Stimulated activated CD8-positive, alpha-beta memory T cell treated with anti-CD3 and anti-CD28 coated beads, Interleukin-4, amount 100 ng/mL, for 1 hour (primary cell): ENCODE measurements around the gene TP53AIP1.
"Not testable (repeated sequence)": the region's sequence is repeated elsewhere in the genome, so short reads cannot be mapped to it uniquely, and the experiment has no call there.

ENCODE experiments used
- DNase-seq, 2 donors: peaks; one replicate each; pipeline ENCODE4 v3.0.0-alpha.2; 2020; ENCODE audit warnings: low read depth in 2 of 2, low spot score in 1 of 2

Gene TP53AIP1

GRCh38 chr11:128926437-128927107 is 16.1 kb downstream of the TP53AIP1 start:
- no peak for DNase-seq

GRCh38 chr11:128926000-128926399 is 16.7 kb downstream of the TP53AIP1 start:
- DNase-seq, result no peak

- no peak for DNase-seq
Observed at GRCh38 chr11:128925250-128925600, 17.4 kb downstream of the TP53AIP1 start.

GRCh38 chr11:128924510-128925249 is 18.0 kb downstream of the TP53AIP1 start:
- DNase-seq, result no peak

DNA sequence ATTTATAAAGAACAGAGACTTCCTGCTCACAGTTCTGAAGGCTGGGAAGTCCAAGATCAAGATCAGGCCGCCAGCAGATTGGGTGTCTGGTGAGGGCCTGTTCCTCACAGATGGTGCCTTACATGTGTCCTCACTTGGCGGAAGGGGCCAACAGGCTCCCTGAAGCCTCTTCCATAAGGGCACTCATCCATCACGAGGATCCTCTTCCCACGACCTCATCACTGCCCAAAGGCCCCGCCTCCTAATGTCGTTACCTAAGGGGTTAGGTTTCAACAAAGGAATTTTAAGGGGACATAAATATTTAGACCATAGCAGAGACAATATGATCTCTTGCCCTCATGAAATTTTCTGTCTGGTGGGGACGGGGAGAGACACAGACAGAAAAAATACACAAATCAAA is 18.6 kb downstream of the TP53AIP1 start:
- DNase-seq, result no peak

- no peak for DNase-seq
Observed at GRCh38 chr11:128921793-128922192, 20.9 kb downstream of the TP53AIP1 start.

DNA sequence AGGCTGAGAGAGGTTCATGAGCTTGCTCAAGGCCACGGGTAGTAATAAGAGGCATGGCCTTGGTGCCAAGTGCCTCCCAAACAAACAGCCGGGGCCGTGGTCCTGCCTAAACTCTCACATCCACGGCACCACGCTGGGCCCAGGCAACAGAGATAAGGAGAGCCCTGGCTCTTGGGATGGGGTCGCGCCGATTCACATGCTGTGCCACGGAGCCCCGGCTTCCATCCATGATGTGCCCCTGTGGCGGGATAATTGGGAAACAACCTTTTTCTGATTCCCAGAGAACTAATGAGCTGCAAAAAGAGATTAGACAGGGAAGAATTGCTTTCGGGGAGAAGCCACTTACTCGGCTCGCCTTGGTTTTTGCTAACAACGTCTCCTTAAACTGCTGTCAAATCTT is 22.0 kb downstream of the TP53AIP1 start:
- DNase-seq, result no peak

GRCh38 chr11:128919635-128920034 is 23.0 kb downstream of the TP53AIP1 start:
- DNase-seq, result not testable (repeated sequence)

DNA sequence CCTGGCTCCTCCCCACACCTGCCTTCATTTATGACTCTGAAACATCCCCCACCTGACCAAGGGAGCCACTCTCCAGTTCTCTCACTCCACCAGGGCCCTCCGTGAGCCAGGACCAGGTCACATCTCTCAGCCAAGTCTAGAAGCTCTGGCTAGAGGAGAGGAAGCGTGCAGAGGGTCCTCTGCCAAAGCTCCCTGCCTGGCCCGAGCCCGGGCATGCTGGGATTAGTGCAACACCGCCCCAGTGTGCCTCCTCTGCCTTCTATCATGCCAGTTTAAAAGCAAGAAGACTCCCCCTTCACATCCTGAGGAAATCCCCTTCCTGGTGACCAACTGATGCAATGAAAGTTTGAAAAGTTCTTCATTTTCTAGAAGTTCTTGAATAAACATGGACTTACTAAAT is 23.5 kb downstream of the TP53AIP1 start:
- no peak for DNase-seq

- no peak for DNase-seq
Observed at GRCh38 chr11:128917144-128917724, 25.4 kb downstream of the TP53AIP1 start.

DNA sequence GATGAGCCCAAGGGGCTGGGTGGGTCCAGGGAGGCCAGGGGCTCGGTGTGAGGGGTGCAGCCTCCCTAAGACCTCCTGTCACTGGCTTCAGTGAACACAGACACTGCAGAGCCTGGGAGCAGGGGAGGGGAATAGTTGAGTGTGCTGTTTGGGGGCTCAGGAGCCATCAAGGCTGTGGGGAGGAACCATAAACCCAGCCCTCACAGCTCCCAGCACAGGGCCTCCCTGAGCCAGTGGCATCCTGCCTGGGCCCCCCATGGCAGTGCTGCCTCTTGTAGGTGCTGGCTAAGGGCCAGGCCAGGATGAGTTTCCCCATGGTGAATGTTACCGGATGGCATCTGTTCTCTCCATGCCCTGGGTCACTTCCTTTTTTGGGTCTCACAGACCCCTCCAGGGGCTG is 26.0 kb downstream of the TP53AIP1 start:
- no peak for DNase-seq

- DNase-seq, result no peak
Observed at GRCh38 chr11:128916037-128916572, 26.6 kb downstream of the TP53AIP1 start.

DNA sequence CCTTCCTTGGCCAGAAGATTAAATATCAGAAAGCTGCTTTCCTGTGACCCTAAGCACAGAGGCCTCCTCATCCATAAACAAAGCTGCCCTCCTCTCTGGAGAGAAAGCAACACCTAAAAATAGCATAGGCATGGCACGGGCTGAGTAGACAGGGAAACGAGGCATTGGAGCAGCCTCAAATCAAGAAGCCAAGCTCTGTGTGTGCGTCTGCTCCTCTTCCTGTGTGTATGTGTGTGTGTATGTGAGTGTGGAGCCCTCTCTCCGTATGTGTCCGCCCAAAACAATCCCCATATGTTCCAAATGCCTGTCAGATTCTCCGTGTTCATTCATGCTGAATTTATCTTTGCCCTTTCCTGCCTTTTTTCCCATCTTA is 27.5 kb downstream of the TP53AIP1 start:
- no peak for DNase-seq

GRCh38 chr11:128914216-128915148 is 28.2 kb downstream of the TP53AIP1 start:
- no peak for DNase-seq

DNA sequence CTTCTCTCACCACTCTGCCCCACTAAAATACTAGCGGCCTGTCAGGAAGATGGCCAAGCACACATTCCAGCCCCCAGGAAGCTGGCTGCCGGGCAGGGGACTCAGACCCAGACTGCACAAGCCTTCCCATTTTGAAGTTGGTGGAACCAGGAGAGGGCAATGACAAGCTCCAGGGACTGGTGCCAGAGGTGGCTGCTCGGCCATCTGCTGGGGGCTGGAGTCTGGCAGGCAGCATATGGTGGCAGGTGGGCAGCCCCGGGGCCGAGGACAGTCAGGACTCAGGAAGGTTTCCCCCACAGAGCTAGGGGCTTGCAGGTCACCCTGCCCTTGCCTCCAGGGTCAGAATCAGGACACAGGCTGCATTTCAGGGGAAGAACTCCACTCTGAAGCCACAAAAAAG is 28.9 kb downstream of the TP53AIP1 start:
- no peak for DNase-seq

GRCh38 chr11:128911701-128912100 is 31.0 kb downstream of the TP53AIP1 start:
- DNase-seq, result no peak

DNA sequence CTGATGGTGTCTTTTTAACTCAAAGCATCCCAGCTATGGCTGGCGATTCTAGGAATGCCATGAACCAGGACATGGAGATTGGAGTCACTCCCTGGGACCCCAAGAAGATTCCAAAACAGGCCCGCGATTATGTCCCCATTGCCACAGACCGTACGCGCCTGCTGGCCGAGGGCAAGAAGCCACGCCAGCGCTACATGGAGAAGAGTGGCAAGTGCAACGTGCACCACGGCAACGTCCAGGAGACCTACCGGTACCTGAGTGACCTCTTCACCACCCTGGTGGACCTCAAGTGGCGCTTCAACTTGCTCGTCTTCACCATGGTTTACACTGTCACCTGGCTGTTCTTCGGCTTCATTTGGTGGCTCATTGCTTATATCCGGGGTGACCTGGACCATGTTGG is 31.4 kb downstream of the TP53AIP1 start:
- no peak for DNase-seq

- DNase-seq, result no peak
Observed at GRCh38 chr11:128910576-128910975, 32.1 kb downstream of the TP53AIP1 start.

- DNase-seq, result no peak
Observed at GRCh38 chr11:128909438-128910125, 33.1 kb downstream of the TP53AIP1 start.

GRCh38 chr11:128908391-128909246 is 34.1 kb downstream of the TP53AIP1 start:
- no peak for DNase-seq
